Suprapubic skin (tissue), 4 donors: ENCODE measurements around the gene LRRC10B. TPM values are rescaled to one million over a fixed set of nuclear protein-coding genes. Genes with fewer than 3 reads are reported as not detected.

Source experiments
- DNase-seq, 2 donors: peaks; one replicate each; pipeline ENCODE4 v3.0.0-alpha.2; 2019; ENCODE audit warnings: low spot score in 2 of 2
- H3K27ac ChIP-seq: fragments of 200-600 bp; sonication (generic); one replicate; pipeline ENCODE4 v1.5.1; 2019
- H3K27me3 ChIP-seq: fragments of 200-600 bp; sonication (generic); one replicate; pipeline ENCODE4 v1.5.1; 2019
- H3K36me3 ChIP-seq: fragments of 200-600 bp; sonication (generic); one replicate; pipeline ENCODE4 v1.5.1; 2019
- H3K4me1 ChIP-seq: fragments of 200-600 bp; sonication (generic); one replicate; pipeline ENCODE4 v1.5.1; 2019
- H3K4me3 ChIP-seq: fragments of 200-600 bp; sonication (generic); one replicate; pipeline ENCODE4 v1.5.1; 2019; ENCODE audit warnings: mild to moderate bottlenecking
- H3K9me3 ChIP-seq: fragments of 200-600 bp; sonication (generic); one replicate; pipeline ENCODE4 v1.5.1; 2019
- EP300 ChIP-seq: sonication (generic); formaldehyde crosslinking; IDR thresholded peaks from one replicate; pipeline ENCODE4 v1.6.1; 2017; ENCODE audit warnings: antibody characterized with exemption
- POLR2A ChIP-seq, 2 donors: fragments of 450-650 bp; IDR thresholded peaks; one replicate each; pipeline ENCODE4 v1.6.1; 2017; ENCODE audit warnings: antibody characterized with exemption in 2 of 2, mild to moderate bottlenecking in 2 of 2, moderate library complexity in 2 of 2
- POLR2AphosphoS5 ChIP-seq, 3 donors: sonication (generic); formaldehyde crosslinking; IDR thresholded peaks; one replicate each; pipeline ENCODE4 v1.6.1; 2017; ENCODE audit warnings: antibody characterized with exemption in 3 of 3
- WGBS: methylation state at CpG from one replicate; pipeline ENCODE4 v1.1.5; 2018; 5-methylcytosine and 5-hydroxymethylcytosine counted together
- total RNA-seq, 4 donors: library from RNA; depleted of rRNA; stranded (reverse); fragments of >200 nt; gene quantifications; one replicate each; pipeline ENCODE4 v1.1.0, GENCODE V29; 2016
- TF ChIP-seq, protein P1 (sequence below), 2 donors: fragments of 200-600 bp in 1 of 2; fragments of 450-650 bp in 1 of 2; sonication (generic) in 1 of 2; IDR thresholded peaks; one replicate each; pipeline ENCODE4 v1.5.1; 2016 to 2019; ENCODE audit warnings: antibody characterized with exemption in 2 of 2, mild to moderate bottlenecking in 1 of 2, moderate library complexity in 1 of 2

The LRRC10B gene
- total RNA-seq, 4 donors from 2014 or later, result 1.1 to 2.1 (median 1.2) TPM; not detected in 1

DNA sequence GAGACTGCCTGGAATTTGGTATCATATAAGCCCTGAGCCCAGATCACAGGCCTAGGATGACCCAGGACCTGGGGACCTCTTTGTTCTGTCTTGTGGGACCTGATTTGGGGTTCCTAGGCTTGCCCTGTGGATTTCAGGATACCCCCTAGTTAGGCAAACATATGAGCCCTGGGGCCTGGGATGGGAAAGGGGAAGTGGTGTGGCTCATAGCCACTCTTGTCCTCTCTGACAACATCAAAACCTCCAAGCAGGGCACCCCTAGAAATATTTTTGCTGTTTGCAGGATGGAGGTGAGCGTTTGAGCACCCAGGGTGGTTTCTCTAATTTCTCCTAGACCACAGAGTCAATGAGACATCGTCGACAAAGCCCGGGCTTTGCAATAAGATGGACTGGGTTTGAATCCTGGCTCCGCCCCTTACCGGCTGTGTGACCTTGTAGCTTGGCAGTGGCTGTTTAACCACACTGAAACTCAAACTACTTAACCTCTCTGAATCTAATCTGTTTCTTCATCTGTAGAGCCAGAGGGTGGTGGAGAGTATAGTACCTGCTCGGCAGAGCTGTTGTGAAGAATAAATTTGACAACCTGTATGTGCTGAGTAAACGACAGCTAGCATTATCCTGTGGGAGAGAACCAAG, 5.3 kb upstream of the LRRC10B start:
- peaks cover 6% of the 10 kb centered on the region for H3K4me1 ChIP-seq
- H3K4me3 ChIP-seq, result no peak overlapping the region
- H3K27me3 ChIP-seq, result peaks cover 15% of the 10 kb centered on the region
- TF ChIP-seq POLR2A (IDR thresholded peaks at IDR 0.05) (no peak), EP300 (no peak), POLR2AphosphoS5 (IDR thresholded peaks at IDR 0.05) (no peak)
- TF ChIP-seq, protein P1, sequence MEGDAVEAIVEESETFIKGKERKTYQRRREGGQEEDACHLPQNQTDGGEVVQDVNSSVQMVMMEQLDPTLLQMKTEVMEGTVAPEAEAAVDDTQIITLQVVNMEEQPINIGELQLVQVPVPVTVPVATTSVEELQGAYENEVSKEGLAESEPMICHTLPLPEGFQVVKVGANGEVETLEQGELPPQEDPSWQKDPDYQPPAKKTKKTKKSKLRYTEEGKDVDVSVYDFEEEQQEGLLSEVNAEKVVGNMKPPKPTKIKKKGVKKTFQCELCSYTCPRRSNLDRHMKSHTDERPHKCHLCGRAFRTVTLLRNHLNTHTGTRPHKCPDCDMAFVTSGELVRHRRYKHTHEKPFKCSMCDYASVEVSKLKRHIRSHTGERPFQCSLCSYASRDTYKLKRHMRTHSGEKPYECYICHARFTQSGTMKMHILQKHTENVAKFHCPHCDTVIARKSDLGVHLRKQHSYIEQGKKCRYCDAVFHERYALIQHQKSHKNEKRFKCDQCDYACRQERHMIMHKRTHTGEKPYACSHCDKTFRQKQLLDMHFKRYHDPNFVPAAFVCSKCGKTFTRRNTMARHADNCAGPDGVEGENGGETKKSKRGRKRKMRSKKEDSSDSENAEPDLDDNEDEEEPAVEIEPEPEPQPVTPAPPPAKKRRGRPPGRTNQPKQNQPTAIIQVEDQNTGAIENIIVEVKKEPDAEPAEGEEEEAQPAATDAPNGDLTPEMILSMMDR (IDR thresholded peaks at IDR 0.05), result no peak
- no peak for DNase-seq
- H3K9me3 ChIP-seq, result no peaks in the 10 kb centered on the region
- WGBS, result 80% methylated on average over 8 of the region's 8 CpGs
- H3K36me3 ChIP-seq, result no peaks in the 10 kb centered on the region
- no peak overlapping the region for H3K27ac ChIP-seq

DNA sequence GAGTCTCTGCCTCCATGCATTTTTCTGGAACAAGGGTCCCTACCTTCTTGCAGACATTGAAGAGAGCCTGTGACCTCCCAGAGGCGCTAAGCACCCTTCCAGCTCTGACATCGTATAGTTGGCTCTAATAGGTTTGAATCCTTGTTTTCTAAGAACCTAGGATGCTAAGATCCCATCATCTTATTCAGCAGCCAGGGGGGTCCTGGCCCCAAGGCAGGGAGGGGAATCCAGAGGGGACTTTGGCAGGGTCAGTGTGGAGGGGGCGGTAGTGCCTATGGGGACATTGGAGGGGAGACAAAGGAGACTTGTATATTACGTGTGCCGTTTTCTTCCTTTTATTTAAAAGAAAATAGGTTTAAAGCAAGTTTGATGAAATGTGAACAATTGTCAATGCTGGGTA, 3.4 kb upstream of the LRRC10B start:
- WGBS, result 79% methylated on average over 5 of the region's 5 CpGs
- Histone ChIP-seq H3K27ac (no peak overlapping the region), H3K4me3 (no peak overlapping the region), H3K27me3 (peaks cover 33% of the 10 kb centered on the region), H3K9me3 (no peaks in the 10 kb centered on the region), H3K36me3 (no peaks in the 10 kb centered on the region), H3K4me1 (peaks cover 23% of the 10 kb centered on the region)
- no peak for DNase-seq
- TF ChIP-seq POLR2AphosphoS5 (IDR thresholded peaks at IDR 0.05) (no peak), EP300 (no peak), POLR2A (IDR thresholded peaks at IDR 0.05) (no peak)

DNA sequence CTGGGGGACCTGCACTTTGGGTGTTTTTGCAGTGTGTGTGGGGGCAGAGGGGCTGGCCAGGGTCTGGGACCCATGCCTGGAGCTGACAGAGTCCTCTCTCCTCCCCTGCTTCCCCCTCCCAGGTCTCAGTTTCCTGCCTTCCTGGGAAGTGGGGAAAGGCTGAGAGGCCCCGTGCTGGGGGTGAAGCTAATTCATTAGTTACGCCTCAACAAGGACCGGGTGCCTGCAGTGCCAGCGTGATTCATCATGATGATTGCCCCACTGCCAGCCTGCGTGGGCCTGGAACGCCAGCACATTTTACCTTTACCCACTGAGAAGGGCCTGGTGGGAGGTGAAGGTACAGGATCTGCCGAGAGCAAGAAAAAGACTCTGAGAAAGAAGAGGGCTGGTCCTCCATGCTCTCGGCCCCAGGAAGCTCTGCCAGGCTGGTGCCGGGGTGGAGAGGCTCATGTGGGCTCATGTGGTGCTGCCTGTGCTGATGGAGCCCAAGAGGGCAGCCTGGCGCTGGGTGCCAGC, 2.9 kb upstream of the LRRC10B start:
- WGBS, result 28% methylated on average over 7 of the region's 10 CpGs
- Histone ChIP-seq H3K9me3 (no peaks in the 10 kb centered on the region), H3K36me3 (no peaks in the 10 kb centered on the region), H3K4me3 (no peak overlapping the region), H3K27me3 (peaks cover 39% of the 10 kb centered on the region), H3K27ac (no peak overlapping the region), H3K4me1 (peaks cover 24% of the 10 kb centered on the region)
- DNase-seq, result no peak
- TF ChIP-seq, protein P1 (IDR thresholded peaks at IDR 0.05), result no peak
- no peak for TF ChIP-seq POLR2A (IDR thresholded peaks at IDR 0.05)
- no peak for TF ChIP-seq EP300
- TF ChIP-seq POLR2AphosphoS5 (IDR thresholded peaks at IDR 0.05), result no peak

DNA sequence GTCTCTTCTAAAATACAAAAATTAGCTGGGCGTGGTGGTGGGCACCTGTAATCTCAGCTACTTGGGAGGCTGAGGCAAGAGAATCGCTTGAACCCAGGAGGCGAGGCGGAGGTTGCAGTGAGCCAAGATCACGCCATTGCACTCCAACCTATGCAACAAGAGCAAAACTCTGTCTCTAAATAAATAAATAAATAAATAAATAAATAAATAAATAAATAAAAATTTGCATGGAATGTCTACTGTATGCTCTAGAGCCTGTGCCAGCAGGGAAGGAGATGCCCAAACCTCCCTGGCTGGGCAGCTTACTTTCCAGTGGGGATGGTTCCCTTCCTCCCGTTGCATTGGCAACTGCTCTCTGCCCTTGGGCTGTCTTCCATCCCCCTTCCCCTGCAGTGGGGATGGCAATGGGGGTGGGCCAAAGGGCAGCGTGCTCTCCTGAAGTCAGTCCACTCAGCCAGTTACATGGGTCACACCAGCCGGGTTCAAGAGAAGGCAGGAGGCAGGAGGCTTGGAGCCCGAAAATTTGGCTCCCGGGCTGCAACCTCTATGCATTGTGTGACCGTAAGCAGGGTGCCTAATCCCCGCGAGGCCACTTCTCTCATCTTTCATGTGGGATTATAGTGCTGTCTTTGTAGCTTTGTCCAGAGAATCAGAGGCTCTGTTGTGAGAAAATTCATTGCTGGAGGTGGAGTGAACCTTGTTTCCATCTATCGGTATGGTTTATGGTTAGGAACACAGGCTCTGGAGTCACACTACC, 1.4 kb upstream of the LRRC10B start:
- WGBS, result 80% methylated on average over 10 of the region's 14 CpGs
- Histone ChIP-seq H3K27ac (no peak overlapping the region), H3K9me3 (no peaks in the 10 kb centered on the region), H3K4me1 (peaks cover 24% of the 10 kb centered on the region), H3K27me3 (peaks cover 42% of the 10 kb centered on the region), H3K36me3 (no peaks in the 10 kb centered on the region), H3K4me3 (no peak overlapping the region)
- TF ChIP-seq POLR2AphosphoS5 (IDR thresholded peaks at IDR 0.05) (no peak), EP300 (no peak)
- no peak for DNase-seq

DNA sequence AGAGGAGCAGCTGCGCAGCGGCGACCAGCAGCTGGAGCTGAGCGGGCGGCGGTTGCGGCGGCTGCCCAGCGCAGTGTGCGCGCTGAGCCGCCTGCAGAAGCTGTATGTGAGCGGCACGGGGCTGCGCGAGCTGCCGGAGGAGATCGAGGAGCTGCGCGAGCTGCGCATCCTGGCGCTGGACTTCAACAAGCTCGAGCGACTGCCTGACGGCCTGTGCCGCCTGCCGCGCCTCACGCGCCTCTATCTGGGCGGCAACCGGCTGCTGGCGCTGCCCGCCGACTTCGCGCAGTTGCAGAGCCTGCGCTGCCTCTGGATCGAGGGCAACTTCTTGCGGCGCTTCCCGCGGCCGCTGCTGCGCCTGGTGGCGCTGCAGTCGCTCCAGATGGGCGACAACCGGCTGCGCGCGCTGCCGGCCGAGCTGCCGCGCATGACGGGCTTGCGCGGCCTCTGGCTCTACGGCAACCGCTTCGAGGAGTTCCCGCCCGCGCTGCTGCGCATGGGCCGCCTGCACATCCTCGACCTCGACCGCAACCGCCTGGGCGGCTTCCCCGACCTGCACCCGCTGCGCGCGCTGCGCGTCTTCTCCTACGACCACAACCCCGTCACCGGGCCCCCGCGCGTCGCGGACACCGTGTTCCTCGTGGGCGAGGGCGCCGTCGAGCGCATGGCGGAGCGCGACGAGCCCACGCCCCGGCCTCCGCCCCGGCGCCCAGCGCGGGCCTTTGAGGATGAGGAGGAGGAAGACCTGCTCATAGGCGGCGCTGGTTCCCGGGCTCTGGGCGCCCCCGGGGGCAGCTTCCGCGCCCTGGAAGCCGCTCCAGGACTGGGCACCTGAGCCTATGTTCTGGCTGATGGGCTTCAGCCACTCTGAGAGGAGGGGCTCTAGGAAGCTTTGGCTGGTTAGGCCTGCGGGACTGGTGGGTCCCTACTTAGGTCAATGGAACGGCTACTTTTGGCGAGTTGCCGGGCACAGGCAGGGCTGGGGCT, 787 bp downstream of the LRRC10B start:
- 44% methylated on average over 10 of the region's 117 CpGs for WGBS
- no peaks in the 10 kb centered on the region for H3K36me3 ChIP-seq
- TF ChIP-seq, protein P1 (IDR thresholded peaks at IDR 0.05), result peak; percentile 28 to 69
- TF ChIP-seq POLR2AphosphoS5 (IDR thresholded peaks at IDR 0.05) (no peak), POLR2A (IDR thresholded peaks at IDR 0.05) (no peak)
- peaks cover 34% of the 10 kb centered on the region for H3K4me1 ChIP-seq
- H3K4me3 ChIP-seq, result peak overlapping the region; percentile 41
- no peaks in the 10 kb centered on the region for H3K9me3 ChIP-seq
- no peak overlapping the region for H3K27ac ChIP-seq
- no peak for DNase-seq
- H3K27me3 ChIP-seq, result peaks cover 47% of the 10 kb centered on the region
